ENCODE measurements around the gene C2orf69.

DNA sequence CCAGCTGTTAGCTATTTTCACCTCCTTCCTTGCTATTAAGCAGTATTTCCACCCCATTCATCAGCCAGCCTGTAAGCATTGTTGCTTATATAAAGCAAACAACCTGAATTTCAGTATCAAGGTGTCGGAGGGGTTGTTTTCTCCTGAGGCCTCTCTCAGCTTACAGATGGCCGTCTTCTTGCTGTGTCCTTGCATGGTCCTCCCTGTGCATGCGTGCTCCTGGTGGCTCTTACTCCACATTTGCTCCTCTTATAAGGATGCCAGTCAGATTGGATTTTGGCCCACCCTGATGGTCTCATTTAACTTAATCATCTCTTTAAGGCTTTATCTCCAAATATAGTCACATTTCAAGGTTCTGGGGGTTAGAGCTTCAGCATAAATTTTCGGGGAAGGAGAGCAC is 46.9 kb downstream of the C2orf69 start:
- TF ChIP-seq AGO2 (optimal IDR thresholded peaks at IDR 0.05; ENCODE audit: low read depth, low read length) (no peak), EZH2 (conservative IDR thresholded peaks at IDR 0.05; ENCODE audit: low read depth, low read length) (no peak), ZSCAN29 (CRISPR knock-in tag; conservative IDR thresholded peaks at IDR 0.05) (no peak), ZBTB7A (CRISPR knock-in tag; IDR thresholded peaks at IDR 0.05) (no peak), NPAS2 (CRISPR knock-in tag; IDR thresholded peaks at IDR 0.05; ENCODE audit: borderline replicate concordance) (no peak), EED (CRISPR knock-in tag; IDR thresholded peaks at IDR 0.05) (no peak), DR1 (CRISPR knock-in tag; IDR thresholded peaks at IDR 0.05) (no peak)
- TF ChIP-seq, protein P1, sequence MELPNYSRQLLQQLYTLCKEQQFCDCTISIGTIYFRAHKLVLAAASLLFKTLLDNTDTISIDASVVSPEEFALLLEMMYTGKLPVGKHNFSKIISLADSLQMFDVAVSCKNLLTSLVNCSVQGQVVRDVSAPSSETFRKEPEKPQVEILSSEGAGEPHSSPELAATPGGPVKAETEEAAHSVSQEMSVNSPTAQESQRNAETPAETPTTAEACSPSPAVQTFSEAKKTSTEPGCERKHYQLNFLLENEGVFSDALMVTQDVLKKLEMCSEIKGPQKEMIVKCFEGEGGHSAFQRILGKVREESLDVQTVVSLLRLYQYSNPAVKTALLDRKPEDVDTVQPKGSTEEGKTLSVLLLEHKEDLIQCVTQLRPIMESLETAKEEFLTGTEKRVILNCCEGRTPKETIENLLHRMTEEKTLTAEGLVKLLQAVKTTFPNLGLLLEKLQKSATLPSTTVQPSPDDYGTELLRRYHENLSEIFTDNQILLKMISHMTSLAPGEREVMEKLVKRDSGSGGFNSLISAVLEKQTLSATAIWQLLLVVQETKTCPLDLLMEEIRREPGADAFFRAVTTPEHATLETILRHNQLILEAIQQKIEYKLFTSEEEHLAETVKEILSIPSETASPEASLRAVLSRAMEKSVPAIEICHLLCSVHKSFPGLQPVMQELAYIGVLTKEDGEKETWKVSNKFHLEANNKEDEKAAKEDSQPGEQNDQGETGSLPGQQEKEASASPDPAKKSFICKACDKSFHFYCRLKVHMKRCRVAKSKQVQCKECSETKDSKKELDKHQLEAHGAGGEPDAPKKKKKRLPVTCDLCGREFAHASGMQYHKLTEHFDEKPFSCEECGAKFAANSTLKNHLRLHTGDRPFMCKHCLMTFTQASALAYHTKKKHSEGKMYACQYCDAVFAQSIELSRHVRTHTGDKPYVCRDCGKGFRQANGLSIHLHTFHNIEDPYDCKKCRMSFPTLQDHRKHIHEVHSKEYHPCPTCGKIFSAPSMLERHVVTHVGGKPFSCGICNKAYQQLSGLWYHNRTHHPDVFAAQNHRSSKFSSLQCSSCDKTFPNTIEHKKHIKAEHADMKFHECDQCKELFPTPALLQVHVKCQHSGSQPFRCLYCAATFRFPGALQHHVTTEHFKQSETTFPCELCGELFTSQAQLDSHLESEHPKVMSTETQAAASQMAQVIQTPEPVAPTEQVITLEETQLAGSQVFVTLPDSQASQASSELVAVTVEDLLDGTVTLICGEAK (IDR thresholded peaks at IDR 0.05), result no peak
- TF ChIP-seq, protein P1 (CRISPR knock-in tag; IDR thresholded peaks at IDR 0.05), result no peak
- TF ChIP-seq, protein P2, sequence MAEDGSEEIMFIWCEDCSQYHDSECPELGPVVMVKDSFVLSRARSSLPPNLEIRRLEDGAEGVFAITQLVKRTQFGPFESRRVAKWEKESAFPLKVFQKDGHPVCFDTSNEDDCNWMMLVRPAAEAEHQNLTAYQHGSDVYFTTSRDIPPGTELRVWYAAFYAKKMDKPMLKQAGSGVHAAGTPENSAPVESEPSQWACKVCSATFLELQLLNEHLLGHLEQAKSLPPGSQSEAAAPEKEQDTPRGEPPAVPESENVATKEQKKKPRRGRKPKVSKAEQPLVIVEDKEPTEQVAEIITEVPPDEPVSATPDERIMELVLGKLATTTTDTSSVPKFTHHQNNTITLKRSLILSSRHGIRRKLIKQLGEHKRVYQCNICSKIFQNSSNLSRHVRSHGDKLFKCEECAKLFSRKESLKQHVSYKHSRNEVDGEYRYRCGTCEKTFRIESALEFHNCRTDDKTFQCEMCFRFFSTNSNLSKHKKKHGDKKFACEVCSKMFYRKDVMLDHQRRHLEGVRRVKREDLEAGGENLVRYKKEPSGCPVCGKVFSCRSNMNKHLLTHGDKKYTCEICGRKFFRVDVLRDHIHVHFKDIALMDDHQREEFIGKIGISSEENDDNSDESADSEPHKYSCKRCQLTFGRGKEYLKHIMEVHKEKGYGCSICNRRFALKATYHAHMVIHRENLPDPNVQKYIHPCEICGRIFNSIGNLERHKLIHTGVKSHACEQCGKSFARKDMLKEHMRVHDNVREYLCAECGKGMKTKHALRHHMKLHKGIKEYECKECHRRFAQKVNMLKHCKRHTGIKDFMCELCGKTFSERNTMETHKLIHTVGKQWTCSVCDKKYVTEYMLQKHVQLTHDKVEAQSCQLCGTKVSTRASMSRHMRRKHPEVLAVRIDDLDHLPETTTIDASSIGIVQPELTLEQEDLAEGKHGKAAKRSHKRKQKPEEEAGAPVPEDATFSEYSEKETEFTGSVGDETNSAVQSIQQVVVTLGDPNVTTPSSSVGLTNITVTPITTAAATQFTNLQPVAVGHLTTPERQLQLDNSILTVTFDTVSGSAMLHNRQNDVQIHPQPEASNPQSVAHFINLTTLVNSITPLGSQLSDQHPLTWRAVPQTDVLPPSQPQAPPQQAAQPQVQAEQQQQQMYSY (CRISPR knock-in tag; IDR thresholded peaks at IDR 0.05), result no peak

Data from HepG2 (cell line).